ENCODE data around the gene GYPC. TPM values are rescaled to one million over a fixed set of nuclear protein-coding genes. Genes with fewer than 3 reads are reported as not detected.

The GYPC gene
- polyA plus RNA-seq, 3 donors from 2014 or later, result 164 to 231 (median 178) TPM

Other genes starting within 250 kb of the GYPC start
- gene TEX51, start 242.7 kb downstream of the GYPC start, polyA plus RNA-seq, result not detected

All from immature natural killer cell (primary cell).